ENCODE data around the gene COQ5. TPM values are rescaled to one million over a fixed set of nuclear protein-coding genes. Genes with fewer than 3 reads are reported as not detected.

The COQ5 gene
- total RNA-seq, 1 experiment from 2014 or later = 34.1 TPM

DNA sequence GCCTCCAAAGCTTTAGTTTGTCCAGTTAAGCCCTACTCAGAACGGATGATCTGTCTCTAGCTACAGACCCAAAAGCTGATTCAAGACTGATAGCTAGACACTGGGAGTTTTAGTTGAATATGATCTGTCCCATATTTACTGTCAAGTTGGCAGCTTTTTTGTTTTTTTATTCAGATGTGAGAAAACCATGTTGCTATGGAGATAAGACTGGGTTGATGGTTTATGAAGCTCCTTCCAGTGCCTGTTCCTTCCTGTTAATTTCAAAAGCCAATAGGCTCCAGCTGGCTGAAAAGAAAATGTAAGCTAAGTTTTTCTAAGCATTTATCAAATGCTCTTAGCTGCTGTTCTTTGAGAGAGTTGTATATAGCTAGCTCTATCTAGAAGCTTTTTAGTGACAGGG is 28.4 kb downstream of the COQ5 start:
- Histone ChIP-seq H3K4me1 (ENCODE audit: control insufficient read depth in 1 of 2, insufficient read depth in 2 of 2, low read length in 2 of 2) (peaks cover 6 to 10% of the 10 kb centered on the region in 2 experiments; a peak in 2 of 4 replicates), H3K27me3 (ENCODE audit: insufficient read depth, low read length) (no peaks in the 10 kb centered on the region), H3K79me2 (ENCODE audit: insufficient read depth, low read length) (peaks cover 21% of the 10 kb centered on the region), H3K9me2 (ENCODE audit: insufficient read depth) (no peaks in the 10 kb centered on the region), H3K9ac (ENCODE audit: low read length) (no peak overlapping the region), H3K4me2 (ENCODE audit: low read length) (no peak overlapping the region), H3K27ac (ENCODE audit: low read depth, low read length) (no peak overlapping the region), H3K4me3 (replicated peaks in 1 of 2; ENCODE audit: low read depth in 1 of 2, low read length in 2 of 2) (no peak overlapping the region), H4K20me1 (ENCODE audit: insufficient read depth) (peaks cover 3% of the 10 kb centered on the region; the same call in 1 of the 2 replicates), H2AFZ (ENCODE audit: low read depth, low read length, poor library complexity, severe bottlenecking) (no peak overlapping the region), H3K9me3 (ENCODE audit: control insufficient read depth in 1 of 2, insufficient read depth in 1 of 2, low read depth in 1 of 2, low read length in 2 of 2) (no peaks in the 10 kb centered on the region), H3K36me3 (ENCODE audit: control insufficient read depth in 1 of 2, insufficient read depth in 2 of 2, low read length in 2 of 2) (peaks cover 15 to 31% of the 10 kb centered on the region in 2 experiments; a peak in 2 of 4 replicates)
- TF ChIP-seq SRF (IDR thresholded peaks at IDR 0.05; ENCODE audit: low read depth) (no peak), FOSL1 (IDR thresholded peaks at IDR 0.05; ENCODE audit: low read depth) (no peak), TCF7L2 (IDR thresholded peaks at IDR 0.05; ENCODE audit: borderline replicate concordance, extremely low read depth, insufficient read depth, insufficient read length) (no peak), ZNF274 (IDR thresholded peaks at IDR 0.05; ENCODE audit: low read depth, low read length) (no peak), EZH2phosphoT487 (IDR thresholded peaks at IDR 0.05; ENCODE audit: borderline replicate concordance) (no peak), EGR1 (IDR thresholded peaks at IDR 0.05; ENCODE audit: low read depth) (no peak), ZFX (IDR thresholded peaks at IDR 0.05) (no peak), RAD21 (IDR thresholded peaks at IDR 0.05; ENCODE audit: low read depth) (no peak), ZBTB33 (IDR thresholded peaks at IDR 0.05; ENCODE audit: extremely low read depth, insufficient replicate concordance, low read length) (no peak), CEBPB (IDR thresholded peaks at IDR 0.05; ENCODE audit: low read depth) (no peak), ELF1 (IDR thresholded peaks at IDR 0.05; ENCODE audit: borderline replicate concordance, low read depth) (no peak)
- TF ChIP-seq, protein P1, sequence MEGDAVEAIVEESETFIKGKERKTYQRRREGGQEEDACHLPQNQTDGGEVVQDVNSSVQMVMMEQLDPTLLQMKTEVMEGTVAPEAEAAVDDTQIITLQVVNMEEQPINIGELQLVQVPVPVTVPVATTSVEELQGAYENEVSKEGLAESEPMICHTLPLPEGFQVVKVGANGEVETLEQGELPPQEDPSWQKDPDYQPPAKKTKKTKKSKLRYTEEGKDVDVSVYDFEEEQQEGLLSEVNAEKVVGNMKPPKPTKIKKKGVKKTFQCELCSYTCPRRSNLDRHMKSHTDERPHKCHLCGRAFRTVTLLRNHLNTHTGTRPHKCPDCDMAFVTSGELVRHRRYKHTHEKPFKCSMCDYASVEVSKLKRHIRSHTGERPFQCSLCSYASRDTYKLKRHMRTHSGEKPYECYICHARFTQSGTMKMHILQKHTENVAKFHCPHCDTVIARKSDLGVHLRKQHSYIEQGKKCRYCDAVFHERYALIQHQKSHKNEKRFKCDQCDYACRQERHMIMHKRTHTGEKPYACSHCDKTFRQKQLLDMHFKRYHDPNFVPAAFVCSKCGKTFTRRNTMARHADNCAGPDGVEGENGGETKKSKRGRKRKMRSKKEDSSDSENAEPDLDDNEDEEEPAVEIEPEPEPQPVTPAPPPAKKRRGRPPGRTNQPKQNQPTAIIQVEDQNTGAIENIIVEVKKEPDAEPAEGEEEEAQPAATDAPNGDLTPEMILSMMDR (IDR thresholded peaks at IDR 0.05 in 2 of 3, conservative IDR thresholded peaks at IDR 0.05 in 1 of 3; ENCODE audit: borderline replicate concordance in 1 of 3, insufficient read depth in 1 of 3, low read depth in 2 of 3, low read length in 2 of 3) = no peak
- TF ChIP-seq, protein P2, sequence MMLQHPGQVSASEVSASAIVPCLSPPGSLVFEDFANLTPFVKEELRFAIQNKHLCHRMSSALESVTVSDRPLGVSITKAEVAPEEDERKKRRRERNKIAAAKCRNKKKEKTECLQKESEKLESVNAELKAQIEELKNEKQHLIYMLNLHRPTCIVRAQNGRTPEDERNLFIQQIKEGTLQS (IDR thresholded peaks at IDR 0.05) = no peak
- POLR2A ChIA-PET = interaction anchor here (1.3 kb wide), 1 partner anchor 9 kb away, joined by 4 read pairs; no protein-coding TSS in a partner anchor
- no TSS peak for BruUV-seq (replicated peaks)
- no peak for DNase-seq (ENCODE audit: low read depth, low spot score)
- CTCF ChIA-PET = no interaction called here
- no peak for ATAC-seq
- RAD21 ChIA-PET (ENCODE audit: low non-redundant PET in 1 of 2, low total read pairs in 2 of 2, uncharacterized antibody in 2 of 2, unreplicated experiment in 2 of 2) = no interaction called here
- intact Hi-C loops (cut with micrococcal nuclease) = no loop called here
